NCI-H2107 treated with DMSO at 0.1 percent for 48 hours (cell line): ENCODE data around the gene ZNF488.

ENCODE experiments used
- DNase-seq: peaks from one replicate; lab custom pipeline; 2025; ENCODE audit not compliant: unreplicated experiment; lab: John Stamatoyannopoulos, UW

Gene ZNF488

GRCh38 chr10:47350671-47351640, 33.1 kb downstream of the ZNF488 start:
- DNase-seq = no peak

DNA sequence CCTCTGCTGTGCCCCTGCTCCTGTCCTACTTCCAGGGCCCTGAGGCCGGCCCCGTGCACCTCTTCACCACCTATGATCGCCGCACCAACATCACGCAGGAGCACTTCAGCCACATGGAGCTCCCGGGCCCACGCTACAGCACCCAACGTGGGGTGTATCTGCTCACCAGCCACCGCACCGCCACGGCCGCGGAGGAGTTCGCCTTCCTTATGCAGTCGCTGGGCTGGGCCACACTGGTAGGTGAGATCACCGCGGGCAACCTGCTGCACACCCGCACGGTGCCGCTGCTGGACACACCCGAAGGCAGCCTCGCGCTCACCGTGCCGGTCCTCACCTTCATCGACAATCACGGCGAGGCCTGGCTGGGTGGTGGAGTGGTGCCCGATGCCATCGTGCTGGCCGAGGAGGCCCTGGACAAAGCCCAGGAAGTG, 34.1 kb downstream of the ZNF488 start:
- no peak for DNase-seq

DNA sequence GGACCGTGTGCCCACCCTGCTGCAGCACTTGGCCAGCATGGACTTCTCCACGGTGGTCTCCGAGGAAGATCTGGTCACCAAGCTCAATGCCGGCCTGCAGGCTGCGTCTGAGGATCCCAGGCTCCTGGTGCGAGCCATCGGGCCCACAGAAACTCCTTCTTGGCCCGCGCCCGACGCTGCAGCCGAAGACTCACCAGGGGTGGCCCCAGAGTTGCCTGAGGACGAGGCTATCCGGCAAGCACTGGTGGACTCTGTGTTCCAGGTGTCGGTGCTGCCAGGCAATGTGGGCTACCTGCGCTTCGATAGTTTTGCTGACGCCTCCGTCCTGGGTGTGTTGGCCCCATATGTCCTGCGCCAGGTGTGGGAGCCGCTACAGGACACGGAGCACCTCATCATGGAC, 34.6 kb downstream of the ZNF488 start:
- no peak for DNase-seq

- DNase-seq = no peak
Measured at GRCh38 chr10:47348661-47349470, 35.2 kb downstream of the ZNF488 start.

- no peak for DNase-seq
Measured at GRCh38 chr10:47348138-47348651, 35.9 kb downstream of the ZNF488 start, which contains the start of gene RBP3. TSS of gene RBP3 (plus strand) at chr10:47348363. CDS start at chr10:47348485, 122 bp downstream.

GRCh38 chr10:47347303-47347675, 36.8 kb downstream of the ZNF488 start:
- DNase-seq = no peak

- no peak for DNase-seq
Measured at GRCh38 chr10:47346581-47347302, 37.4 kb downstream of the ZNF488 start.

DNA sequence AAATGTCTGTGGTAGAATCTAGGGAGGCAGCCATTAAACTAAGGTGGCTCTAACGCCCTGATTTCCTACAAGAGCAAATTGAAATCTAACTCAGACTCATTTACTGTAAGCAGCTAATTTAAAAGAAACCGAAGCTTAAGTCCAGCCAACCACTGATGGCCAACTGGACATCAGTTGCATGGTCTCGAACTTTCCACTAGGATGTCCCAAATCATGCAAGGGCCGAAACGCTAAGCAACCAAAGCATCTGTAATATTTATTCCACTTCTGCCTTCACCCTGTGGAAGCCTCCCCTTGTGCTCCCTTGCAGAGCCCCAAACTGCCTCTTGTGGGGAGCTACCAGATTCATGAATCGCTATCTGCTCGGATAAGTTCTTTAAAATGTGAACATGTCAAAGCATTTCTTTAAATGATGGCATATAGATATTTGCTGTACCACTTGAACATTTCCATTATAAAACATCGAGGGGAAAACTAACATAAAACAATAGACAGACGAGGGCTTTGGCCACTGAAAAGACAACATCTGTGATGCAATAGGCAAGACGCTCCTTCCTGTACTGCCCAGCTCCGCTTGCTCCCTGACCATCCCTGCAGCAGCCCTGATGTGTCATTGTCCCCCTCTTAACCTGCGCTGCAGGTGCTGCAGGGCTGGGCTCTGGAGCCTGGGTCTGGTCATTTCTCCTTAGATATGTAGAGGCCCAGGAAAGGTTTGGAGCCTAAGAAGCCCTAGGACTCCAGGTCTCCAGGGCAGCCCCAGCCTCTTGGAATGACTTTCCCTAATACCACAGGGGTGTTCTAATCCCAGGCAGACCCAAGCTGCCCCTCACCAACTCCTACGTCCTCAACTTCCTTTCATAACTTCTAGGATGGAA, 38.9 kb downstream of the ZNF488 start:
- DNase-seq = no peak

DNA sequence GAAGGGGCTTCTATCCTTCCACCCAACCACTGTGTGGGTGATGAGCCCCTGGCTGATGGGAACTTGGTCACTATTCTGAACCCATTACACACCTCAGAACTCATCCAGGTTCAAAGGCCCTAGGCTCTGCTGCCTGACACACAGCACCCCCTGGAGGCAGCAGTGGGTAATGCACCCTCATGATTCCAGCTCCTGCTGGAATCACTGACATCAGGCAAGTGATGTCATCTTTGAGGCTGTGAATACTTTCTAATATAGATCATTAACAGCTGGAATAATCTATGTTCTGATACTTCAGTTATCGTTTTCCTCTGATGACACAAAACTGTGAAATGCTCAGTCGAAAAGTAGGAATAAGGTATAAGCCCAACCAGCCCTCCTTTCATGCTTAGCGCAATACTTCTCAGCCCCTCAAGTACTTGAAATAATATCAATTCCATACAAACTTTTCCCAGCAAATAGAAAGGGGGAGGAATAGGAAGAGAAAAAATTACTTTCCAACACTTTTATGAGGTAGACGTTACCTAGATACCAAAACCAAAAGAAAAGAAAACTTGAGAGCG, 43.4 kb downstream of the ZNF488 start:
- peak; percentile 0 for DNase-seq

GRCh38 chr10:47339759-47340607, 44.1 kb downstream of the ZNF488 start:
- no peak for DNase-seq

- no peak for DNase-seq
Measured at GRCh38 chr10:47339186-47339735, 44.8 kb downstream of the ZNF488 start.

DNA sequence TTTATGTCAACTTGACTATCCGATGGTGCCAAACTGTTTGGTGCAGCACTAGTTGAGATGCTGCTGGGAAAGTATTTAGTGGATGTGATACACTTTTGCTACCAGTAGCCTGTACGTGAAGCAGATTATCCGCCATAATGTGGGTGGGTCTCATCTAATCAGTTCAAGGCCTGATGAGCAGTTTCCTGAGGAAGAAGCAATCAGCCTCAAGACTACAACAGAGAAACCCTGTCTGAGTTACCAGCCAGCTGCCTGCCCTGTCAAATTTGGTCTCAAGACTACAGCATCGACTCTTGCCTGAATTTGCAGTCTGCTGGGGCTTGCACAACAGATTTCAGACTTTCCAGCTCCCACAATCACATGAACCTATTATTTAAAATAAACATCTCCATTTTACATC, 46.8 kb downstream of the ZNF488 start:
- no peak for DNase-seq

- no peak for DNase-seq
Measured at GRCh38 chr10:47336387-47337134, 47.5 kb downstream of the ZNF488 start.

GRCh38 chr10:47335906-47336305, 48.2 kb downstream of the ZNF488 start:
- DNase-seq = no peak

DNA sequence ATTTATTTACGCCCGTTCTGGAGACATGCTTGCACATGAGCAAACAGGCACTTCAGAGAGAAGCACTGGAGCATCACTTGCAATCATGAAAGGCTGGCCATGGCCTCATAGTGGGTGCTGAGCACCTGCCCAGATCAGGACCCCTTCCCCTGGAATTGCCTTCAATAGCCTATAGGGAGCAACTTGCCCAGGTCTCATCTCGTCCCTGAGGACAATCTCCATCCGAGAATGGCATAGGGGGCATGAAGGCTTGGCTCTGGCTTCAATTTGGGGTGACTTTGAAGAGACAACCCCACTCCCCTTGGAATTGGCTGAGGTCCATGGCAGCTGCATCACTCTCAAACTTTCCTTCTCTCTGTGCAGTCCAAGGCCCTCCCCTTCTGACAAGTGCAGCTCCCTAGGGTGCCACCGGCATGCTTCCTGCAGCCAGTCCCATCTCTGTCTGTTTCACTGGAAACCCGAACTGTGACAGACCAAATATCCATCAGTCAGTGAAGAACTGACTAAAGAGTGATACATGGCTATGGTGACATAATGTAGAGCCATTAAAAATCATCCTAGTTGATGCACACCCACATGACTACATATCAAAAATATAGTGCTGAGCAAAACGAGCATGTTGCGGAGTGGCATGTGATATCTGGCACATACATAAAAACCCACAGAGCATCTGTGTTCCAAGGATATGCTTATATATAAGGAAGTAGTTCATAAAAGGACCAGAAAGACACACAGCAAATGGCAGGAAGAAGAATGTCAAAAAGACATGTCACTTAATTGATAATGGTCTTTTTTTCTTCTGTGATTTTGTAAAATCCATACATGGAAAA, 49.4 kb downstream of the ZNF488 start:
- DNase-seq = no peak

DNA sequence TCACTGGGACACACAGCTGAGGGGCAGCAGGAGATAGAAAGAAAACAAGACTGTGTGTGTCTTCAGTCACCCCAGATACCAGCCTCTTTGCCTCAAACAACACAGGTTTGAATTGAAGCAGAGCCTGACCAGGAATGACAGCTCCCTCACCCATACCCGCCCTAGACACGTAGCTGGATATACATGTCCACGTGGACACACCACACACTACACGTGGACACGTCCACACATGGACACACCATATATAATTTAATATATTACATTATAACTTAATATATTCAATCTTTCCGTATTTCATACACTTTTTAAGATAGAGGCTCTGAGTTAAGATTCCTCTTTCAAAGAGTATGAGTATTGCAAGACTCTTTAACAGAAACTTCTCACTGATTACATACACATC, 50.6 kb downstream of the ZNF488 start:
- DNase-seq = no peak

DNA sequence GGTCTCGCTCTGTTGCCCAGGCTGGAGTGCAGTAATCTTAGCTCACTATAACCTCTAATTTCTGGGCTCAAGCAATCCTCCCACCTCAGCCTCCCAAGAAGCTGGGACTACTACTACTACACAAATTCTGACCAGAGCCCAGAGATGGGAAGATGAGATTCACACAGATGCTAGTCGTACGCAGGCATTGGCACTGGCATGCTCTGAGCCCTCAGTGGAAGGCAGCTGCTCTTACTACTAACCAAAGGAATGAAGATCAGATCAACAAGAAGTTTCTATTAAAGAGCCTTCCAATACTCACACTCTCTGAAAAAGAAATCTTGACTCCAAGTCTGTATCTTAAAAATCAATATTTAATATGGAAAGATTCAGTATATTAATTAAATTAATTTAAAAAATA, 51.1 kb downstream of the ZNF488 start:
- no peak for DNase-seq
